ENCODE results near the gene RBM38. TPM values are rescaled to one million over a fixed set of nuclear protein-coding genes. Genes with fewer than 3 reads are reported as not detected.

Gene RBM38
- total RNA-seq, 4 donors from 2014 or later, result 11.0 to 16.0 (median 12.0) TPM

- Histone ChIP-seq H3K4me1 (no peaks in the 10 kb centered on the region), H3K36me3 (peaks cover 7 to 9% of the 10 kb centered on the region in 2 donors), H3K4me3 (replicated peaks in 1 of 3) (no peak overlapping the region), H3K9me3 (no peaks in the 10 kb centered on the region), H3K27me3 (no peaks in the 10 kb centered on the region), H3K27ac (no peak overlapping the region)
- TF ChIP-seq POLR2A (IDR thresholded peaks at IDR 0.05), result no peak
- intact Hi-C loops (cut with DNase I), result no loop called here
- 97 to 98% methylated on average over 18 to 25 of the region's 32 CpGs for WGBS, 2 donors
- no peak for DNase-seq
Measured at GRCh38 chr20:57402206-57403125, 11.3 kb downstream of the RBM38 start.

DNA sequence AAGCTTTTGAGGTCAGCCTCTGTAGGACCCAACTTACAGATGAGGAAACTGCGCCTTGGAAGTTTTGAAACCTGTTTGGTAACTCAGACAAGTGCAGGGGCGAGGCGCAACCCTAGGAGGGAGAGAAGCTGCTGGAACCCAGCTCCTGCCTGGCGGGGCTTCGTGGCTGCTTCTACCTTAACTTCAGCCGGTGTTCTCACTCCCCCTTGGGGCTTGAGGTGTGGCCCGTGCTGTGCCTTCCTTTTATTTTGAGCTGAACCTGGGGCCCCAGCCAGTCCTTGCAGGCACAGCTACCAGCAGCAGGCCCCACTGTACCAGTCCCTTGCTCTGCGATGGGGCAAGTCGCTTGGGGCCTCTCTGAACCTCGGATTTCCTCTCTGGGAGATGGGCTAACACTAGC is 12.0 kb downstream of the RBM38 start:
- Histone ChIP-seq H3K4me3 (replicated peaks in 1 of 3) (no peak overlapping the region), H3K9me3 (no peaks in the 10 kb centered on the region), H3K27ac (no peak overlapping the region), H3K36me3 (peaks cover 14 to 16% of the 10 kb centered on the region in 2 donors), H3K4me1 (no peaks in the 10 kb centered on the region), H3K27me3 (no peaks in the 10 kb centered on the region)
- 97 to 98% methylated on average over 9 to 10 of the region's 10 CpGs for WGBS, 2 donors
- no peak for DNase-seq
- TF ChIP-seq CTCF (IDR thresholded peaks at IDR 0.05) (no peak), POLR2A (IDR thresholded peaks at IDR 0.05) (no peak)
- intact Hi-C loops (cut with DNase I), result no loop called here

DNA sequence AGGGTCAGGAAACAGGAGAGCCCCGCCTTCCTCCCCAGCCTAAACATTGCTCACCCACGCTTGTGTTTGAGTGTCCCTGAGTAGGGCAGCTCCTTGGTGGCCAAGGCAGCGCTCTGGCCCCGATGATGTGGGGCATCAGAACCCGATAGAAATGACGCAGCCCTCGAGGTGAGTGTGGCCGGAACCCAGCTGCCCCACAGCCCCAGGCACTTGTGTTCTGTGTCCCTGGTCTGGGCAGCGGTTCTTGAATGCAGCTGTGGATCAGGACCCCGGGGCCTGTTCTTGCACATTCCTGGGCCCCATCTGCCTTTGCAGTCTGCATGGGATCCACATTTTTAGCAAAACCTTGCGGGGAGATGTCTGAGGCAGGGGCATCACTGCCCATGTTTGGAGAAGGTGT is 12.8 kb downstream of the RBM38 start:
- no peak for TF ChIP-seq CTCF (IDR thresholded peaks at IDR 0.05)
- no peak for TF ChIP-seq POLR2A (IDR thresholded peaks at IDR 0.05)
- H3K4me3 ChIP-seq (replicated peaks in 1 of 3), result no peak overlapping the region
- 93 to 94% methylated on average over 10 to 11 of the region's 11 CpGs for WGBS, 2 donors
- intact Hi-C loops (cut with DNase I), result no loop called here
- peaks cover 21 to 22% of the 10 kb centered on the region in 2 donors for H3K36me3 ChIP-seq
- no peaks in the 10 kb centered on the region for H3K27me3 ChIP-seq
- no peaks in the 10 kb centered on the region for H3K9me3 ChIP-seq
- no peaks in the 10 kb centered on the region for H3K4me1 ChIP-seq
- no peak overlapping the region for H3K27ac ChIP-seq
- DNase-seq, result no peak

GRCh38 chr20:57404419-57405072 is 13.3 kb downstream of the RBM38 start:
- intact Hi-C loops (cut with DNase I), result no loop called here
- Histone ChIP-seq H3K4me1 (no peaks in the 10 kb centered on the region), H3K4me3 (replicated peaks in 1 of 3) (no peak overlapping the region), H3K36me3 (peaks cover 21 to 22% of the 10 kb centered on the region in 2 donors), H3K9me3 (no peaks in the 10 kb centered on the region), H3K27ac (no peak overlapping the region), H3K27me3 (no peaks in the 10 kb centered on the region)
- TF ChIP-seq POLR2A (IDR thresholded peaks at IDR 0.05), result no peak
- TF ChIP-seq CTCF (IDR thresholded peaks at IDR 0.05), result no peak
- 94 to 97% methylated on average over 15 to 16 of the region's 22 CpGs for WGBS, 2 donors
- no peak for DNase-seq

DNA sequence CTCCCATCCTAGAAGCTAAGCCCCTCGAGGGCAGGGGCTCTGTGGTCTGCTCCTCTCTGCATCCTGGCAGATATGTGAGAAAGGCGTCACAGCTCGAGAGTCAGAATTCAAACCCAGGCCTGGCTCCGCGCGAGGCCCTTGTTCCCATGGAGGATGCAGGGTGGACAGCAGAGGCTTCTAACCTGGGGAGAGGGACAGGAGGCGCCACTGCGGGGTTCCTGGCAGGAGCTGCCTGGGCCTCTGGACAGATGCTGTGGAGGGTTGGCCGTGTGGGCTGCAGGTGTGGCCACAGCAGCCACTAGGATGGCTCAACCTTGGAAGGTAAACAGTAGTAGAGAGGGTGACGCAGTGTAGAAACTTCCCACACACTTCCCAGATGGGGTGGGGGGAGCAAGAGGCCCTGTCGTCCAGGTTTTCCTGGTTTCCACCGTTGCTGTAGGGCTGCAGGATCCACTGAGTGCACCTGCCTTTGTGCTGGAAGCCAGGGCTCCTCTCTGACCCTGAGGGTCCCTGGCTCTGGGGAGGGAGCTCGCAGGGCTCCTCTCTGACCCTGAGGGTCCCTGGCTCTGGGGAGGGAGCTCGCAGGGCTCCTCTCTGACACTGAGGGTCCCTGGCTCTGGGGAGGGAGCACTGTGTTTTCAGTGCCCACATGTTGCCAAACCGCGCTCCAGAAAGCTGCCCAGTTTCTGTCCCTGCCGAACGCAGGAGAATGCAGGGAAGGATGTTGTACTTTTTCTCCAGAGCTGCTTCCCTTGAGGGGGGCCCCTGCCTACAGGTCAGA is 14.2 kb downstream of the RBM38 start:
- H3K4me1 ChIP-seq, result no peaks in the 10 kb centered on the region

More for the DNA sequence above, 14.2 kb downstream of the RBM38 start:
- H3K4me3 ChIP-seq (replicated peaks in 1 of 3), result no peak overlapping the region
- H3K9me3 ChIP-seq, result no peaks in the 10 kb centered on the region
- no peak for TF ChIP-seq CTCF (IDR thresholded peaks at IDR 0.05)
- intact Hi-C loops (cut with DNase I), result no loop called here
- no peak for DNase-seq
- no peaks in the 10 kb centered on the region for H3K27me3 ChIP-seq
- peaks cover 21 to 22% of the 10 kb centered on the region in 2 donors for H3K36me3 ChIP-seq
- WGBS, 2 donors, result 86 to 91% methylated on average over 17 to 18 of the region's 18 CpGs
- H3K27ac ChIP-seq, result no peak overlapping the region

All from thyroid gland (tissue), 4 donors.